Coronary artery (tissue), 2 donors: ENCODE results near the gene PLAC8.
A peak's percentile ranks its signal among the peaks of the same experiment; 100 is the strongest.
"Not testable (repeated sequence)": the region's sequence is repeated elsewhere in the genome, so short reads cannot be mapped to it uniquely, and the experiment has no call there.

Experiments
- DNase-seq: peaks from one replicate; pipeline ENCODE4 v3.0.0-alpha.2; 2017; ENCODE audit warnings: low spot score
- H3K27ac ChIP-seq, 2 donors: fragments of 200-600 bp; sonication (generic); one replicate each; pipeline ENCODE4 v1.5.1; 2016 to 2019
- H3K4me3 ChIP-seq: fragments of 200-600 bp; sonication (generic); 2 replicates; pipeline ENCODE4 v1.5.1; 2016; ENCODE audit warnings: mild to moderate bottlenecking, moderate library complexity
- TF ChIP-seq, protein P1 (sequence below): fragments of 200-600 bp; sonication (generic); IDR thresholded peaks from one replicate; pipeline ENCODE4 v1.5.1; 2019; ENCODE audit warnings: antibody characterized with exemption

The PLAC8 gene

DNA sequence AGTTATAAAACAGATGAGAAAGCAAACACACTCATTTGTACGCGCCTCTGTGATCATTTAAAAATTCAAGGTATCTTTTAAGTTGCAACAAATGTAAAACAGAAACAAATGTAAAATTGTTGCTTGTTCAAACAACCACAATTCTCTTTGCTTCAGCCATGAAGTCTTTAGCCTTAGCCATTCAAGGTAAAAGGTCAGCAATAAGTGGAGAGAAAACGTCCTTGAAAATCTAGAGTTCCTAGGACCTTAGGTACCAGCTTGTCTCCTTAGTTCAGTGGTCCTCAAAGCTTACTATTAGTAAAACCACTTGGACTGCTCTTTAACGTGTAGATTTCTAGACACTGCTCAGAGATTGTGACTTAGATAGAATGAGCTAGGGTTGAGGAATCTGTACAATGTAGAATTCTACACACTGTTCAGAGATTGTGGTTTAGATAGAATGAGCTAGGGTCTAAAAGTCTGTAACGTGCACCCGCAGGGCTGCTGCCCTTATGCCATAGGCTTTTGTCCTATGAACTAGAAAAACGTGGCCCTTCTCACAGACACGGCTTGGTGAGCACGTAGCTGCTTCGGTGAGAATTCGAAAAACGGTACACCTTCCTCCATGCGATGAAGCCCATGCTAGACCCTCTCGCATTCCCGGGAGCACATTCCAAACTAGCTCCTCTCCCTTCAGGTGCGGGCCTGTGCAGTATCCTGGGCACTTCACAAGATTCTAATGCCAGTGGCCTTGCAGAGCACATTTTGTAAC lies 1.7 kb downstream of the PLAC8 start:
- no peak overlapping the region for H3K4me3 ChIP-seq
- DNase-seq: no peak
- TF ChIP-seq, protein P1, sequence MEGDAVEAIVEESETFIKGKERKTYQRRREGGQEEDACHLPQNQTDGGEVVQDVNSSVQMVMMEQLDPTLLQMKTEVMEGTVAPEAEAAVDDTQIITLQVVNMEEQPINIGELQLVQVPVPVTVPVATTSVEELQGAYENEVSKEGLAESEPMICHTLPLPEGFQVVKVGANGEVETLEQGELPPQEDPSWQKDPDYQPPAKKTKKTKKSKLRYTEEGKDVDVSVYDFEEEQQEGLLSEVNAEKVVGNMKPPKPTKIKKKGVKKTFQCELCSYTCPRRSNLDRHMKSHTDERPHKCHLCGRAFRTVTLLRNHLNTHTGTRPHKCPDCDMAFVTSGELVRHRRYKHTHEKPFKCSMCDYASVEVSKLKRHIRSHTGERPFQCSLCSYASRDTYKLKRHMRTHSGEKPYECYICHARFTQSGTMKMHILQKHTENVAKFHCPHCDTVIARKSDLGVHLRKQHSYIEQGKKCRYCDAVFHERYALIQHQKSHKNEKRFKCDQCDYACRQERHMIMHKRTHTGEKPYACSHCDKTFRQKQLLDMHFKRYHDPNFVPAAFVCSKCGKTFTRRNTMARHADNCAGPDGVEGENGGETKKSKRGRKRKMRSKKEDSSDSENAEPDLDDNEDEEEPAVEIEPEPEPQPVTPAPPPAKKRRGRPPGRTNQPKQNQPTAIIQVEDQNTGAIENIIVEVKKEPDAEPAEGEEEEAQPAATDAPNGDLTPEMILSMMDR: no peak
- no peak overlapping the region for H3K27ac ChIP-seq

DNA sequence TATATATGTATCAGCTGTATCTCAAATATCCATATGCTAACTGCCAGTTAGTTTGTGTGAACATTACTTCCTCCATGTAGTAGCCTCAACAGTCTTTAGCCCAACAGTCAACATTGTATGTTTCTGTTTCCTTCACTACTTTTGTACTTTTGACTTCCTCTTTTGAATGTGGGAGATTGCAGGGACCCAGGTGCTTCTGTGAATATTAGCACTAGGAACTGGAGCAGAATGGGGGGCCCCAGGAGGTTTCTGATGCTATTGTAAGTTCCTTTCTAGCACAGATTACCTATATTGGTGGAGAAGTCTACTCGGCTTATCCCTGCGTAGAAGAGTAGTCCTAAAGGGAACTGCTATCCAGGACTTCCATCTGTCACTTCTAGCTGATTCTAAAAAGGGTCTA lies 2.3 kb downstream of the PLAC8 start:
- no peak overlapping the region for H3K27ac ChIP-seq
- no peak for DNase-seq
- no peak overlapping the region for H3K4me3 ChIP-seq
- TF ChIP-seq, protein P1: no peak

DNA sequence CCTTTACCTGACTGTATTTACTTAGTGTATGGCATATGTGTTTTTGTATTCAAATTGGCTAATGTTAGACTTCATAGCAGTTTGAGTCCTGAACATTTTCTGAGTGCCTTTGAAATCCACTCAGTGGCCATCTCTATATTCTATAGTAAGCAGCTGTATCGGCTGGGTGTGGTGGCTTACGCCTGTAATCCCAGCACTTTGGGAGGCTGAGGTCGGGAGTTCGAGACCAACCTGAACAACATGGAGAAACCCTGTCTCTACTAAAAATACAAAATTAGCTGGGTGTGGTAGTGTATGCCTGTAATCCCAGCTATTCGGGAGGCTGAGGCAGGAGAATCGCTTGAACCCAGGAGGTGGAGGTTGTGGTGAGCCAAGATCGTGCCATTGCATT lies 2.8 kb downstream of the PLAC8 start:
- not testable (repeated sequence) for H3K4me3 ChIP-seq, DNase-seq, H3K27ac ChIP-seq

DNA sequence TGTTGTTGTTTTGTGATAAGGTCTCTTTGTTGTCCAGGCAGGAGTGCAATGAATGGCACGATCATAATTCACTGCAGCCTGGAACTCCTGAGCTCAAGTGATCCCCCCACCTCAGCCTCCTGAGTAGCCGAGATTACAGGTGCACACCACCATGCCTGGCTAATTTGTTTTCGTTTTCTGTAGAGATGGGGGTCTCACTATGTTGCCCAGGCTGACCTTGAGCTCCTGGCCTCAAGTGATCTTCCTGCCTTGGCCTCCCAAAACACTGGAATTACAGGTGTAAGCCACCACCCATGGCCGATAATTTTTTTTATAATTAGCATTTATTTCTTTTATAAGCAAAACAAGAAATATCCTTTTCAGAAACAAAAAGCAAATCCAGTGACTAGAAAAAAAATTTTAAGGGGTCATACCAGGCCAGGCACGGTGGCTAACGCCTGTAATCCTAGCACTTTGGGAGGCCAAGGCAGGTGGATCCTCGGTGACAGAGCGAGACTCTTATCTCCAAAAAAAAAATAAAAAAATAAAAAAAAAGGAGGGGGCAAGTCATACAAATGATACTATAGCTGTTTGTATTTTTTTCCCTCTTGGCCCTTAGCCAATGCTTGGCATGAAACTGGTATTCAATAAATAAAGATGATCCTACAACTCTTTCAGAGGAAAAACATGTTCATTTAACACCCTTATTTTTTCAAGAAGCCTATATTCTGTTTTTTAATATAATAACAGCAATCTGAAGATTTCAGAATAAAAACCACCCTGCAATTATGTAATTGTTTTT lies 3.4 kb downstream of the PLAC8 start:
- Histone ChIP-seq H3K27ac (no peak overlapping the region), H3K4me3 (peak overlapping the region; percentile 73)
- TF ChIP-seq, protein P1: no peak
- no peak for DNase-seq

DNA sequence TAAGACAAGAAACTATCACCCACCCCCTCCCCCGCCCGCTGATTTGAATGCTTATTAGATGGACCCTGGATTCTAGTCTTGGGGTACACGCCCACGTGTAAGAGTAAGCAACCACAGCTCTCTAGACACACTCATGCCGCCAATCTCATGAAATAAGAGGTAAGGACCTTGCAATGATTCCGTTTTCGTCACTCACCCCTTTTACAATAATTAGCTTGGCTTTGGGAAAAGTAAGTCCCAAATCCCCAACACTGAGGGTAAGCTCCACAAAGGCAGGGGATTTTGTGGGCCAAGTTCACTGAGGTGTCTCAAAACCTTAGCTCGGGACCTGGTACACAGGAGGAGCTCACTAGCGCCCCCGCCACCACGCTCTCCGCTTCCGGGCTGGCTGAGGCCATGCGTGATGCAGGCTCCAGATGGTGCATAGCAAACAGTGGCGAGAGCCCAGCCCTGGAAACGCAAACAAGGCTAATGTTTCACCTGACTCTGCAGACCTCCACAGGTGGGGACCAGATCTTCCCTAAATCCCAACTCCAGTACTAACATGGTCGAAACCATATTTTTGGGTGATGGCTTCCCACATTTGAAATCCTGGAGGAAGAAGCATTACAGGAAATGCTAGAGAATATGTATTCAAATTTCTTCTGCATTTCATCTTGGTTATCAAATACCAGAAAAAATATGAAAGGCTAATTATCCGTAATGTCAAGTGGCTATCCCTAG lies 4.1 kb downstream of the PLAC8 start:
- peak overlapping the region; percentile 73 for H3K4me3 ChIP-seq
- DNase-seq: peak; percentile 85
- TF ChIP-seq, protein P1: peak; percentile 30
- H3K27ac ChIP-seq: peak overlapping the region in 1 of 2 donors; percentile 54

DNA sequence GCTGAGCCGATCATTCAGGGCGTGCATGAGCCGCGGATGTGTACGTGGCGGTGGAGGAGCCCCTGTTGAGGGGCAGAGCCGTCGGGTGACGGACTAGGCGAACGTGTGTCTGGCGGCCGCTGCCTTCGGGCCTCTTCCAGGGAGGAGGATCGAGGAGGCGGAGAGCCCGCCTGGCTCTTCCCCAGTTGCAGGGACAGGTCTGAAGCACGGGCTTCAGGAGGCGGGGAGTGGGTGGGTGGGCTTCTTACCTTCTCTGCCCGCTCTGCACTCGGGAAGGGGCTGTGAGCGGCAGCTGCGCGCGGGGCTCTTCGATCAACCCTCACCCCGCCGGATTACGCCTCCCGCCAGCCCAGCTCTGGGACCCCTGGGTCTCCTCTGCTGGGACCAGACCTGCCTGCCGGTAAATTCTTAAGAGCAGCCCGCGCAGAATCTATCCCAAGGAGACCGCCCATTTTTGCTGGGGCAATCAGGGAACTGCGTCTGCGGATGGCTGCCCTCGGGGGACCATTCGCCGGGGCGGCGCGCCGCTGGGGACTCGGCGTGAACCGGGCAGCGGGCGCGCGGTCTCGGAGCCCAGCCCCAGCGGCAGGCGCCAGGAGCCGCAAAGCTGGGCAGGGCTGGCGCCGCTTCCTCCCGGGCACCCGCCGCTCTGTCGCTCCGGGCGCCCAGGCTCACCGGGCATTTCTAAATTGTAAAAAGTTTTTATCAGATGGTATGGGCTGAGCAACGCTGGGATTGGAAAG lies 4.9 kb downstream of the PLAC8 start:
- Histone ChIP-seq H3K4me3 (peak overlapping the region; percentile 73), H3K27ac (peak overlapping the region in 1 of 2 donors; percentile 54)
- DNase-seq: no peak
- TF ChIP-seq, protein P1: no peak
